Measurements from ENCODE around the gene TXNRD2. TPM values are rescaled to one million over a fixed set of nuclear protein-coding genes. Genes with fewer than 3 reads are reported as not detected.

Gene TXNRD2
- total RNA-seq, 1 experiment from 2014 or later: 22.9 TPM

DNA sequence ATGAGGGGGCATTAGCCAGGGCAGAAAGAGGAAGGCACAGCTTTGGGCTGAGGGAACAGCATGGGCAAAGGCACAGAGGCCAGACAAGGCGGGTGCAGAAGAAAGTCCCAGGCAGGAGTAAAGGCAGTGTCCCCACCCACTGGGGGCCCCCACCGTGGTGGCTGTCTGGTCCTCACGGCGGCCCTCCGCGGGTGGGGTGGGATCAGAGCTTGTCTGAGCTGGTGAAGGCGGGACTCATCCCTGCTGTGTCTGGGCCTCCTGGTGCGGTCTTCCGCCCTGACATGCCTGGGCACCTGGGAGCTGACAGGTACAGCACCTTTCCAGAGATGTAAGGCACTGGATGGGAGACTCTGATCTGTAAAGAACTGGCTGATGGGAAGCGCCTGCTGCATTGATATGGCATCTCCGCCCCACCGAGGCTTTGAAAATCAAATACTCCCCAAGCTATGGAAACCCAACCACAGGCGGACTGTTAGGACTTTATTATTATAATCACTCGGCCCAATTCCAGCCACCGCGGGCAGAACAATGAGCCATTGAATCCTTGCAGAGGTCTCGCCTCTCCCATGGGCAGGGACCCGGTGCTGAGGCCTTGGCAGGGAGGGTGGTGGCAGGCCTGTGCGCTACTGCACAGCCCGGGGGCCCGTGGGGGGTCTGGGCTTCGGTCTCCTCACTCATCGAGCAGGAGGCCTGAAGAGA is 72.7 kb downstream of the TXNRD2 start:
- Histone ChIP-seq H3K23me2 (ENCODE audit: insufficient read length, low read depth, low read length, poor library complexity, severe bottlenecking) (no peaks in the 10 kb centered on the region), H3K4ac (ENCODE audit: low read depth, low read length) (no peak overlapping the region), H3K79me2 (ENCODE audit: insufficient read depth, low read length) (no peaks in the 10 kb centered on the region), H3K4me1 (ENCODE audit: insufficient read depth, low read length) (no peaks in the 10 kb centered on the region; the same call in 1 of the 2 replicates), H4K5ac (ENCODE audit: insufficient read length, low read depth, low read length) (no peak overlapping the region), H2BK5ac (ENCODE audit: insufficient read length, low read length) (no peak overlapping the region), H4K8ac (replicated peaks; ENCODE audit: insufficient read length, low read depth, low read length) (no peak overlapping the region), H3K27me3 (ENCODE audit: insufficient read depth, low read length) (no peaks in the 10 kb centered on the region), H3K9ac (ENCODE audit: extremely low read depth, insufficient read length, low read length) (no peak overlapping the region), H4K20me1 (ENCODE audit: control insufficient read depth, insufficient read depth, insufficient read length) (no peaks in the 10 kb centered on the region), H3K4me2 (ENCODE audit: insufficient read depth, insufficient read length, low read length) (no peak overlapping the region), H2AFZ (ENCODE audit: low read length) (no peak overlapping the region), H4K91ac (ENCODE audit: insufficient read length, low read depth, low read length) (no peak overlapping the region), H3K9me3 (ENCODE audit: control insufficient read depth, low read depth, low read length) (no peaks in the 10 kb centered on the region), H2AK5ac (ENCODE audit: insufficient read length, low read length) (no peak overlapping the region), H2BK120ac (ENCODE audit: low read depth, low read length, poor library complexity, severe bottlenecking) (no peak overlapping the region), H2BK15ac (ENCODE audit: low read depth, low read length) (no peak overlapping the region), H3K27ac (ENCODE audit: insufficient read length, low read depth, low read length) (no peak overlapping the region), H2BK12ac (ENCODE audit: insufficient read length, low read depth, low read length) (no peak overlapping the region), H3K79me1 (ENCODE audit: insufficient read depth, low read depth, low read length, poor library complexity, severe bottlenecking) (no peaks in the 10 kb centered on the region), H3K18ac (ENCODE audit: insufficient read length, low read depth, low read length) (no peak overlapping the region), H3T11ph (ENCODE audit: low read length) (no peak overlapping the region), H3K23ac (ENCODE audit: insufficient read length, low read depth, low read length) (no peak overlapping the region), H2BK20ac (ENCODE audit: low read depth, low read length, poor library complexity, severe bottlenecking) (no peak overlapping the region), H3K56ac (ENCODE audit: insufficient read length, low read depth, low read length) (no peak overlapping the region), H3K14ac (ENCODE audit: insufficient read depth, low read length) (no peak overlapping the region)
- DNase-seq: peak; percentile 29
- TF ChIP-seq, protein P1, sequence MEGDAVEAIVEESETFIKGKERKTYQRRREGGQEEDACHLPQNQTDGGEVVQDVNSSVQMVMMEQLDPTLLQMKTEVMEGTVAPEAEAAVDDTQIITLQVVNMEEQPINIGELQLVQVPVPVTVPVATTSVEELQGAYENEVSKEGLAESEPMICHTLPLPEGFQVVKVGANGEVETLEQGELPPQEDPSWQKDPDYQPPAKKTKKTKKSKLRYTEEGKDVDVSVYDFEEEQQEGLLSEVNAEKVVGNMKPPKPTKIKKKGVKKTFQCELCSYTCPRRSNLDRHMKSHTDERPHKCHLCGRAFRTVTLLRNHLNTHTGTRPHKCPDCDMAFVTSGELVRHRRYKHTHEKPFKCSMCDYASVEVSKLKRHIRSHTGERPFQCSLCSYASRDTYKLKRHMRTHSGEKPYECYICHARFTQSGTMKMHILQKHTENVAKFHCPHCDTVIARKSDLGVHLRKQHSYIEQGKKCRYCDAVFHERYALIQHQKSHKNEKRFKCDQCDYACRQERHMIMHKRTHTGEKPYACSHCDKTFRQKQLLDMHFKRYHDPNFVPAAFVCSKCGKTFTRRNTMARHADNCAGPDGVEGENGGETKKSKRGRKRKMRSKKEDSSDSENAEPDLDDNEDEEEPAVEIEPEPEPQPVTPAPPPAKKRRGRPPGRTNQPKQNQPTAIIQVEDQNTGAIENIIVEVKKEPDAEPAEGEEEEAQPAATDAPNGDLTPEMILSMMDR (conservative IDR thresholded peaks at IDR 0.05): no peak; the same call in 2 of the 3 replicates
- Mint-ChIP-seq H3K4me1 (peaks cover 17 to 22% of the 10 kb centered on the region in 2 experiments), H3K27me3 (ENCODE audit: low read depth) (no peaks in the 10 kb centered on the region), H3K27ac (peak overlapping the region; percentile 9 to 76 (median 57); a peak in 4 of 7 replicates), H3K36me3 (ENCODE audit: insufficient read depth in 1 of 3, low read depth in 3 of 3) (no peaks in the 10 kb centered on the region), H3K9me3 (no peaks in the 10 kb centered on the region), H3K4me3 (no peak overlapping the region)
- no CpG with 5 or more reads among the region's 23 CpGs for WGBS (ENCODE audit: extremely low coverage, insufficient read length, low lambda C conversion rate)
